Body of pancreas (tissue), 4 donors: ENCODE data around the gene PRXL2C. TPM values are rescaled to one million over a fixed set of nuclear protein-coding genes. Genes with fewer than 3 reads are reported as not detected.
"Not testable (repeated sequence)": the region's sequence is repeated elsewhere in the genome, so short reads cannot be mapped to it uniquely, and the experiment has no call there.

Source experiments
- ATAC-seq: fragments of 150-250 bp; one replicate; pipeline ENCODE4 v1.9.1; 2016
- DNase-seq, 4 donors: peaks; one replicate each; pipeline ENCODE4 v3.0.0-alpha.2; 2019
- H3K27ac ChIP-seq, 4 donors: fragments of 200-600 bp; sonication (generic); 1 replicate in 3 of 4; 2 replicates in 1 of 4; pipeline versions ENCODE4 v1.5.1 to v1.6.1; 2016 to 2019; ENCODE audit warnings: mild to moderate bottlenecking in 1 of 4, mixed read lengths in 1 of 4, moderate library complexity in 1 of 4
- H3K27me3 ChIP-seq, 2 donors: fragments of 200-600 bp; sonication (generic); one replicate each; pipeline ENCODE4 v1.6.0; 2016; ENCODE audit warnings: mild to moderate bottlenecking in 1 of 2
- H3K36me3 ChIP-seq, 2 donors: fragments of 200-600 bp; sonication (generic); replicated peaks in 1 of 2; 2 replicates each; pipeline ENCODE4 v1.5.1; 2016; ENCODE audit warnings: low read depth in 2 of 2; ENCODE audit not compliant: insufficient read depth in 1 of 2
- H3K4me1 ChIP-seq: fragments of 200-600 bp; sonication (generic); one replicate; pipeline ENCODE4 v1.6.0; 2016
- H3K4me3 ChIP-seq, 2 donors: fragments of 200-600 bp; sonication (generic); 1 replicate in 1 of 2; 2 replicates in 1 of 2; pipeline ENCODE4 v1.5.1; 2016 to 2019
- H3K9me3 ChIP-seq, 3 donors: fragments of 200-600 bp; sonication (generic); 1 replicate in 2 of 3; 2 replicates in 1 of 3; pipeline ENCODE4 v1.5.1; 2016
- POLR2A ChIP-seq, 3 donors: fragments of 450-650 bp; IDR thresholded peaks; one replicate each; pipeline ENCODE4 v1.6.1; 2016; ENCODE audit warnings: antibody characterized with exemption in 3 of 3, mild to moderate bottlenecking in 2 of 3
- WGBS, 2 donors: methylation state at CpG; one replicate each; pipeline ENCODE4 v1.1.5; 2017; 5-methylcytosine and 5-hydroxymethylcytosine counted together
- intact Hi-C: fragments of 100-400 bp; cut with DNase I; formaldehyde crosslinking; loops from one replicate; pipeline ENCODE4 v1.15.1; 2023
- total RNA-seq, 2 donors: library from RNA; depleted of rRNA; stranded (reverse); fragments of >200 nt; gene quantifications; one replicate each; pipeline ENCODE4 v1.1.0, GENCODE V29; 2016
- TF ChIP-seq, protein P1 (sequence below), 7 experiments: fragments of 450-650 bp in 4 of 7; fragments of 200-600 bp in 3 of 7; sonication (generic) in 3 of 7; IDR thresholded peaks; one replicate each; pipeline ENCODE4 v1.5.1; 2016 to 2019; ENCODE audit warnings: antibody characterized with exemption in 7 of 7

PRXL2C gene
- total RNA-seq, 2 donors from 2014 or later, result 3.3 to 5.7 TPM

DNA sequence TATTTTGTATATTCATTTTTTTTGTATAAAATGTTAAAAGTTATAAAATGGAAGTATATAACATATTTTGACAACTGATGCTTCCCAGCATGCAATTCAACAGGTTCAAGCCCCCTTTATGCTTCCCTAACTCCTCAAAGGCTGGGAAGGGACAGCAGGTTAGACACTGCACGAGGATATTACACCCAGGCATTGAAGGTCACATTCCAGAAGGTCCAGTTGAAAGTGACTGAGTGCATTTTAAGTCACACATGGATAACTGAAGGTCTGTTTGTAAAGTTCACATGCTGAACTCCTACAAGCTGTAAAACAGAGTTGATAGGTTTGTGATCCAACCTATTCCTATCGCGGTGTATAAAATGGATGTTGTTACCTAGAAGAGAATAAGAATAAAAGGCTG is 13.6 kb downstream of the PRXL2C start:
- peaks cover 0 to 3% of the 10 kb centered on the region in 2 donors for H3K36me3 ChIP-seq
- DNase-seq (no peak), ATAC-seq (no peak)
- no peak overlapping the region for H3K4me3 ChIP-seq
- 50 to 69% methylated on average over 3 of the region's 3 CpGs for WGBS, 2 donors
- TF ChIP-seq, protein P1, sequence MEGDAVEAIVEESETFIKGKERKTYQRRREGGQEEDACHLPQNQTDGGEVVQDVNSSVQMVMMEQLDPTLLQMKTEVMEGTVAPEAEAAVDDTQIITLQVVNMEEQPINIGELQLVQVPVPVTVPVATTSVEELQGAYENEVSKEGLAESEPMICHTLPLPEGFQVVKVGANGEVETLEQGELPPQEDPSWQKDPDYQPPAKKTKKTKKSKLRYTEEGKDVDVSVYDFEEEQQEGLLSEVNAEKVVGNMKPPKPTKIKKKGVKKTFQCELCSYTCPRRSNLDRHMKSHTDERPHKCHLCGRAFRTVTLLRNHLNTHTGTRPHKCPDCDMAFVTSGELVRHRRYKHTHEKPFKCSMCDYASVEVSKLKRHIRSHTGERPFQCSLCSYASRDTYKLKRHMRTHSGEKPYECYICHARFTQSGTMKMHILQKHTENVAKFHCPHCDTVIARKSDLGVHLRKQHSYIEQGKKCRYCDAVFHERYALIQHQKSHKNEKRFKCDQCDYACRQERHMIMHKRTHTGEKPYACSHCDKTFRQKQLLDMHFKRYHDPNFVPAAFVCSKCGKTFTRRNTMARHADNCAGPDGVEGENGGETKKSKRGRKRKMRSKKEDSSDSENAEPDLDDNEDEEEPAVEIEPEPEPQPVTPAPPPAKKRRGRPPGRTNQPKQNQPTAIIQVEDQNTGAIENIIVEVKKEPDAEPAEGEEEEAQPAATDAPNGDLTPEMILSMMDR (IDR thresholded peaks at IDR 0.05), result no peak
- no peak for TF ChIP-seq POLR2A (IDR thresholded peaks at IDR 0.05)
- H3K27ac ChIP-seq, result no peak overlapping the region
- no peaks in the 10 kb centered on the region for H3K4me1 ChIP-seq
- H3K9me3 ChIP-seq, result no peaks in the 10 kb centered on the region
- intact Hi-C loops, result no loop called here
- no peaks in the 10 kb centered on the region for H3K27me3 ChIP-seq

DNA sequence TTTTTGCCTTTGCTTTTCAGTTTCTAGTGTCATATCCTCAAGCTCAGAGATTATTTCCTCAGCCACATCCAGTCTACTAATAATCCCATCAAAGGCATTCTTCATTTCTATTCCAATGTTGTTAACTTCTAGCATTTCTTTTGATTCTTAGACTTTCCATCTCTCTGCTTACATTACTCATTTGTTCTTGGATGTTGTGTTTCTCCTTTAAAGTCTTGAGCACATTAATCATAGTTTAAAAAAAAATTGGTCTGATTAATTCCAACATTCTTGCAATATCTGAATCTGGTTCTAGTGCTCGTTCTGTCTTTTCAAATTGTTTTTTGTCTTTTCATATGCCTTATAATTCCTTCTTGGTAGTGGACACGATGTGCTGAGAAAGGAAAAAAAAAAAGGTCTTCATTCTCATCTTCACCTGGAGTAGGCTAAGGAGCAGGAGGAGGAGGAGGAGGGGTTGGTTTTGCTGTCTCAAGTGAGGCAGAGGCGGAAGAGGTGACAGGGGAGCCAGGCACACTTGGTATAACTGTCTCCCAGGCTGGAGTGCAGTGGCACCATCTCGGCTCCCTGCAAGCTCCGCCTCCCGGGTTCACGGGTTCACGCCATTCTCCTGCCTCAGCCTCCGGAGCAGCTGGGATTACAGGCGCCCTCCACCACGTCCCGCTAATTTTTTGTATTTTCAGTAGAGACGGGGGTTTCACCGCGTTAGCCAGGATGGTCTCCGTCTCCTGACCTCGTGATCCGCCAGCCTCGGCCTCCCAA is 16.3 kb downstream of the PRXL2C start:
- Histone ChIP-seq H3K27me3 (no peaks in the 10 kb centered on the region), H3K4me3 (no peak overlapping the region), H3K9me3 (no peaks in the 10 kb centered on the region), H3K4me1 (no peaks in the 10 kb centered on the region), H3K27ac (no peak overlapping the region), H3K36me3 (no peaks in the 10 kb centered on the region)
- TF ChIP-seq, protein P1 (IDR thresholded peaks at IDR 0.05), result no peak
- TF ChIP-seq POLR2A (IDR thresholded peaks at IDR 0.05), result no peak
- 90% methylated on average over 19 of the region's 19 CpGs for WGBS, 2 donors
- intact Hi-C loops, result no loop called here
- DNase-seq, result no peak
- ATAC-seq, result no peak

DNA sequence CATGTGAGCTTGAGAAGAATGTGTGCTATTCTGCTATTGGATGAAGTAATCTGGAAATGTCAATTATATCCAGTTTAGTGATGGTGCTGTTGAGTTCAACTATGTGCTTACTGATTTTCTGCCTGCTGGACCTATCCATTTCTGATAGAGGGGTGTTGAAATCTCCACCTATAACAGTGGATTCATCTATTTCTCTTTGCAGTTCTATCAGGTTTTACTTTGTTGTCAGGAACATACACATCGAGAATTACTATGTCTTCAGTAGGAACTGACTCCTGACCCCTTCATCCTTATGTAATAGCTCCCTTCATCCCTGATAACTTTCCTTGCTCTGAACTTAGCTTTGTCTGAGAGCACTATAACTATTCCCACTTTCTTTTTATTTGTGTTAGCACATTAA is 18.7 kb downstream of the PRXL2C start:
- 47 to 52% methylated on average over 1 of the region's 1 CpG for WGBS, 2 donors
- TF ChIP-seq, protein P1 (IDR thresholded peaks at IDR 0.05), result no peak
- no peak for TF ChIP-seq POLR2A (IDR thresholded peaks at IDR 0.05)
- Histone ChIP-seq H3K27ac (no peak overlapping the region), H3K4me1 (no peaks in the 10 kb centered on the region), H3K9me3 (no peaks in the 10 kb centered on the region), H3K27me3 (no peaks in the 10 kb centered on the region), H3K4me3 (no peak overlapping the region), H3K36me3 (no peaks in the 10 kb centered on the region)
- no peak for DNase-seq
- intact Hi-C loops, result no loop called here
- no peak for ATAC-seq

DNA sequence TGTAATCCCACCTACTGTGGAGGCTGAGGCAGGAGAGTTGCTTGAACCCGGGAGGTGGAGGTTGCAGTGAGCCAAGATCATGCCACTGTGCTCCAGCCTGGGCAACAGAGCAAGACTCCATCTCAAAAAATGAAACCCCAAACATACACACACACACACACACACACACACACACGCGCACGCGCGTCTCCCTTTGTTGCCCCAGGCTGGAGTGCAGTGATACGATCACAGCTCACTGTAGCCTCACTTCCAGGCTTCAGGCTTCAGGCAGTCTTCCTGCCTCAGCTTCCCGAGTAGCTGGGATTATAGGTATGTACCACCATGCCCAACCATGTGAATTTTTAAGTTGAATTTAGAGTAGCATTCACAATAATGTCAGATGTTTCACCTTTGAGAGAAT is 21.5 kb downstream of the PRXL2C start:
- H3K36me3 ChIP-seq, H3K27me3 ChIP-seq, DNase-seq, H3K27ac ChIP-seq, H3K4me3 ChIP-seq, H3K4me1 ChIP-seq, H3K9me3 ChIP-seq, intact Hi-C loops, ATAC-seq: not testable (repeated sequence)
- 81 to 87% methylated on average over 8 of the region's 8 CpGs for WGBS, 2 donors

DNA sequence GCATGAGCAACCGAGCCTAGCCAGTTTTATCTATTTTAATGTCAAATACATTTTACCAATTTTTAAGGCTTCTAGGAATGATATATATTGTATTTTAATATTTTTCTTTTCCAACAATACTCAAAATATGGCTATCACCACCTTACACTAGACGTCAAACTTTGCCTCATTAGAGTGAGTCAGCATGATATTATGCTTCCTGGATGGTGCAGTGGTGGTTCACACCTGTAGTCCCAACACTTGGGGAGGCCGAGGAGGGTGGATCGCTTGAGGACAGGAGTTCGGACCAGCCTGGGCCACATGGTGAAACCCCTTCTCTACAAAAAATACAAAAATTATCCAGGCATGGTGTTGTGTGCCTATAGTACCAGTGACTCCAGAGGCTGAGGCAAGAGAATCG is 28.2 kb downstream of the PRXL2C start:
- intact Hi-C loops, result no loop called here

More for the DNA sequence above, 28.2 kb downstream of the PRXL2C start:
- TF ChIP-seq POLR2A (IDR thresholded peaks at IDR 0.05), result no peak
- TF ChIP-seq, protein P1 (IDR thresholded peaks at IDR 0.05), result no peak
- Histone ChIP-seq H3K27ac (no peak overlapping the region), H3K4me1 (no peaks in the 10 kb centered on the region), H3K27me3 (no peaks in the 10 kb centered on the region), H3K4me3 (no peak overlapping the region), H3K36me3 (no peaks in the 10 kb centered on the region), H3K9me3 (no peaks in the 10 kb centered on the region)
- WGBS, 2 donors, result 82 to 84% methylated on average over 6 of the region's 6 CpGs
- no peak for DNase-seq
- ATAC-seq, result no peak
